ENCODE results near the gene WDR74. TPM values are rescaled to one million over a fixed set of nuclear protein-coding genes. Genes with fewer than 3 reads are reported as not detected.

The WDR74 gene
- total and polyA plus RNA-seq, 2 of the 13 experiments (the other 11 are each of a cell fraction or from before 2014, with no cell fraction given): 77.0 to 83.3 TPM

- TF ChIP-seq PHF5A (CRISPR knock-in tag; IDR thresholded peaks at IDR 0.05; ENCODE audit: low read depth, unreplicated experiment) (no peak), ZNF207 (IDR thresholded peaks at IDR 0.05; ENCODE audit: borderline replicate concordance) (no peak), JUNB (CRISPR knock-in tag; IDR thresholded peaks at IDR 0.05; ENCODE audit: borderline replicate concordance) (no peak), ZNF772 (CRISPR knock-in tag; IDR thresholded peaks at IDR 0.05) (peak; percentile 88), GZF1 (CRISPR knock-in tag; IDR thresholded peaks at IDR 0.05) (0 out of 2 replicates have a peak, but pooled peaks have one; percentile 48), E2F5 (CRISPR knock-in tag; conservative IDR thresholded peaks at IDR 0.05) (no peak), SIN3B (IDR thresholded peaks at IDR 0.05; ENCODE audit: low read length) (peak; percentile 55; the same call in 1 of the 2 replicates), RFX5 (IDR thresholded peaks at IDR 0.05; ENCODE audit: low read depth, low read length) (no peak), POGZ (CRISPR knock-in tag; IDR thresholded peaks at IDR 0.05) (peak; percentile 43; the same call in 1 of the 2 replicates), SKIL (CRISPR knock-in tag; IDR thresholded peaks at IDR 0.05; ENCODE audit: borderline replicate concordance) (0 out of 2 replicates have a peak, but pooled peaks have one; percentile 29), HBP1 (CRISPR knock-in tag; IDR thresholded peaks at IDR 0.05; ENCODE audit: low read depth) (no peak), SMARCC2 (IDR thresholded peaks at IDR 0.05) (no peak), MED8 (CRISPR knock-in tag; IDR thresholded peaks at IDR 0.05; ENCODE audit: insufficient replicate concordance) (peak; percentile 57), ZNF770 (CRISPR knock-in tag; IDR thresholded peaks at IDR 0.05) (peak; percentile 61; the same call in 1 of the 2 replicates), TIGD3 (CRISPR knock-in tag; IDR thresholded peaks at IDR 0.05; ENCODE audit: borderline replicate concordance) (no peak), FOXC1 (CRISPR knock-in tag; IDR thresholded peaks at IDR 0.05; ENCODE audit: borderline replicate concordance) (peak; percentile 93; the same call in 1 of the 2 replicates), TFAP4 (IDR thresholded peaks at IDR 0.05; ENCODE audit: borderline replicate concordance, low read depth) (peak; percentile 41; the same call in 1 of the 2 replicates), NFE2L1 (CRISPR knock-in tag; IDR thresholded peaks at IDR 0.05; ENCODE audit: borderline replicate concordance) (peak; percentile 47; the same call in 1 of the 2 replicates)
Observed at GRCh38 chr11:62791501-62792201, 47.7 kb downstream of the WDR74 start, which contains the start of gene TMEM223 (continued).

Data from HepG2 (cell line).